Spinal cord (tissue), 10 donors: ENCODE measurements around the gene TSPAN3. TPM values are rescaled to one million over a fixed set of nuclear protein-coding genes. Genes with fewer than 3 reads are reported as not detected.

Experiments
- DNase-seq, 6 donors: peaks; one replicate each; pipeline versions ENCODE4 v3.0.0 to v3.0.0-alpha.2; 2013 to 2015; ENCODE audit warnings: low spot score in 6 of 6, low read depth in 4 of 6
- H3K27ac ChIP-seq: one replicate; pipeline ENCODE4 v1.5.1; 2013; ENCODE audit warnings: low read depth, low read length, control low read depth
- H3K27me3 ChIP-seq: one replicate; pipeline ENCODE4 v1.6.1; 2013; ENCODE audit warnings: low read length; ENCODE audit not compliant: control insufficient read depth, insufficient read depth
- H3K36me3 ChIP-seq: one replicate; pipeline ENCODE4 v1.6.1; 2013; ENCODE audit warnings: low read length; ENCODE audit not compliant: control insufficient read depth, insufficient read depth
- H3K4me1 ChIP-seq: one replicate; pipeline ENCODE4 v1.6.1; 2013; ENCODE audit warnings: low read length; ENCODE audit not compliant: control insufficient read depth, insufficient read depth
- H3K4me3 ChIP-seq: one replicate; pipeline ENCODE4 v1.5.1; 2013; ENCODE audit warnings: low read depth, low read length, control low read depth
- H3K9me3 ChIP-seq: one replicate; pipeline ENCODE4 v1.6.1; 2013; ENCODE audit warnings: low read length; ENCODE audit not compliant: control insufficient read depth, insufficient read depth
- WGBS: methylation state at CpG from one replicate; pipeline ENCODE4 v1.1.5; 2013; ENCODE audit warnings: missing lambda C conversion rate; ENCODE audit not compliant: insufficient coverage; 5-methylcytosine and 5-hydroxymethylcytosine counted together
- polyA plus RNA-seq, 2 donors: library from polyadenylated mRNA; unstranded; fragments of 120-200 nt; gene quantifications; one replicate each; pipeline ENCODE4 v1.2.1, GENCODE V29; 2013; ENCODE audit not compliant: insufficient read length in 2 of 2
- total RNA-seq, 2 donors: library from RNA; depleted of rRNA in 1 of 2; stranded (reverse); fragments of 120-200 nt in 1 of 2; fragments of >200 nt in 1 of 2; gene quantifications; one replicate each; pipeline versions ENCODE4 v1.2.3 to v1.2.4, GENCODE V29; 2013 to 2014
- donor health status: healthy.

Gene TSPAN3
- total and polyA plus RNA-seq, 4 donors: 391 to 639 (median 545) TPM

DNA sequence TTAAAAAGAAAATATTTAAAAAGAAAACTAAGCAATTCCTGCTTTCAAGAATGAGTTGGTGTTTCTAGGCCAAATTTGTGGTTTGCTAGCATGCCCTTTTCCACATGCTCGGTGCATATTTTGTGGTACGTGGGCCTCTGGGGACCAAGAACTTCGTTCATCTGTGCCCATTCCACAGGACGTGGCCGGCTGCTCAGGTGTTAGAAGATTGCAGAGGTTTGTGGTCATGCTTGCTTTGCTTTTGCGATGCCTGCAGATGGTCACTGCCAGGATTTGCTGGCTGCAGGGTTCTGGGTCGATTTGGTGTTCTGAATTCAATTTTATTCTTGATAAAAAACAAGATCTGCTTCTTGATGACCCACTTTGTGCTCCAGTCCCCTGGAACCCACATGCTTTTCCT lies 68.5 kb downstream of the TSPAN3 start:
- 78% methylated on average over 7 of the region's 7 CpGs for WGBS
- DNase-seq: no peak
- no peak overlapping the region for H3K27ac ChIP-seq
- H3K36me3 ChIP-seq: no peaks in the 10 kb centered on the region
- no peaks in the 10 kb centered on the region for H3K9me3 ChIP-seq
- H3K4me1 ChIP-seq: peaks cover 4% of the 10 kb centered on the region
- H3K27me3 ChIP-seq: no peaks in the 10 kb centered on the region
- no peak overlapping the region for H3K4me3 ChIP-seq

GRCh38 chr15:77001966-77002365 lies 68.9 kb downstream of the TSPAN3 start:
- no peak for DNase-seq
- Histone ChIP-seq H3K4me3 (no peak overlapping the region), H3K27me3 (no peaks in the 10 kb centered on the region), H3K9me3 (no peaks in the 10 kb centered on the region), H3K4me1 (peaks cover 4% of the 10 kb centered on the region), H3K27ac (no peak overlapping the region), H3K36me3 (no peaks in the 10 kb centered on the region)
- 49% methylated on average over 3 of the region's 4 CpGs for WGBS

GRCh38 chr15:77001351-77001750 lies 69.6 kb downstream of the TSPAN3 start:
- Histone ChIP-seq H3K9me3 (no peaks in the 10 kb centered on the region), H3K4me3 (no peak overlapping the region), H3K36me3 (no peaks in the 10 kb centered on the region), H3K4me1 (peaks cover 10% of the 10 kb centered on the region), H3K27me3 (no peaks in the 10 kb centered on the region), H3K27ac (no peak overlapping the region)
- 57% methylated on average over 4 of the region's 4 CpGs for WGBS
- DNase-seq: no peak

GRCh38 chr15:76999996-77000395 lies 70.9 kb downstream of the TSPAN3 start:
- H3K27ac ChIP-seq: no peak overlapping the region

DNA sequence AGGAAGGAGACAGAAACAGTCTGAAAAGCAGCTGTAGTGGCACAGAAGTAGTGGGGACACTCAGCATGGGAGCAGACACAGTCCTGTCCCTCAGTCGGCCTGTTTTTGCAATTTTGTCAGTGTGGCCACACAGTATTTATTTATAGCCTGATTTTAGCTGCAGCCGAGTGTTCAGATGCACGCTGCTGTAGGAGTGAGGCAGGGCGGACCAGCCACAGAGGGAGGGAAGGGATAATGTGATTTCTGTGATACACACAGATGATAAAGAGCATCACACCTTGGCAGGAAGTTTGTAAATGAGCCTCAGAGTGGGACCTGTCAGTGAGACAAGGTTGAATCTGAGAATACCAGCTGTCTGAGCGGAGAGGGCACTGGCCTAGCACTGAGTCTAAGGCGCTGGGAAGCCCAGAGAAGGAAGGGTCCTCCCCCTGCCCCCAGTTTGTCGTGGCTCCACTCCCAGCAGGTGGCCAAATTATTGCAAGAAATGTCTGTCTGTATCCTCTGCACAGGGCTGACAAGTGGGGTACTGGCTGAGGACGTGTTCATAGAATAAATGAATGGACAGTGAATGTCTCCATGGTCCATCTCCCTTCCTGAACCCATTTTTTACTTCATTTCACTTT lies 72.1 kb downstream of the TSPAN3 start:
- Histone ChIP-seq H3K9me3 (no peaks in the 10 kb centered on the region), H3K27ac (no peak overlapping the region), H3K4me1 (peaks cover 28% of the 10 kb centered on the region), H3K36me3 (no peaks in the 10 kb centered on the region), H3K27me3 (no peaks in the 10 kb centered on the region), H3K4me3 (no peak overlapping the region)
- peak in 1 of 6 donors; percentile 43 for DNase-seq
- WGBS: 71% methylated on average over 7 of the region's 8 CpGs

More at GRCh38 chr15:76999996-77000395, 70.9 kb downstream of the TSPAN3 start:
- Histone ChIP-seq H3K4me1 (peaks cover 22% of the 10 kb centered on the region), H3K36me3 (no peaks in the 10 kb centered on the region), H3K27me3 (no peaks in the 10 kb centered on the region), H3K4me3 (no peak overlapping the region), H3K9me3 (no peaks in the 10 kb centered on the region)
- DNase-seq: no peak
- WGBS: 100% methylated on average over 2 of the region's 2 CpGs

- peaks cover 35% of the 10 kb centered on the region for H3K4me1 ChIP-seq
- no peaks in the 10 kb centered on the region for H3K9me3 ChIP-seq
Measured at GRCh38 chr15:76996526-76997401, 74.1 kb downstream of the TSPAN3 start.

DNA sequence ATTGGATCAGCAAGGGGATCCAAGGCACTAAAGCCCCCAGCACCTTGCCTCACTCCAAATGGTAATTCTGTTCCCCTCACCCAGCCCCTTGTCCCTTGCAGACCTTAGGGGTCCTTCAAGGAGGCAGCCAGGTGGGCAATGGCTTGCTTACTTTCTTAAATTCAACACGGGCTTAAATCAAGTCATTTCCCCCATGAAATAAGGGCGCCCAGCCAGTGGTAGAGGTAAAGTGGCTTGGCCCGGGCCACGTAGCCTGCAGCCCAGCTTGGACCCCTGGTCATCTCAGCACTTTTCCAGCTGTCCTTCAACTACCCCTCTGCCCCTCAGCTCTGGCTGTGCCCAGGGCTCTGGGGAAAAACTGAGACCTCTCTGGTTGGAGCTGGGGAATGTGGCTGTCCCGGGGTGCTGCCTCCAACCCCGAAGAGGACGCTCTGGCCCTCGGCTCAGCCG lies 74.8 kb downstream of the TSPAN3 start:
- no peaks in the 10 kb centered on the region for H3K9me3 ChIP-seq
- DNase-seq: no peak
- no peaks in the 10 kb centered on the region for H3K36me3 ChIP-seq
- no peak overlapping the region for H3K4me3 ChIP-seq
- no peak overlapping the region for H3K27ac ChIP-seq
- no peaks in the 10 kb centered on the region for H3K27me3 ChIP-seq
- WGBS: 74% methylated on average over 9 of the region's 9 CpGs
- peaks cover 31% of the 10 kb centered on the region for H3K4me1 ChIP-seq

More at GRCh38 chr15:76996526-76997401, 74.1 kb downstream of the TSPAN3 start:
- Histone ChIP-seq H3K36me3 (no peaks in the 10 kb centered on the region), H3K27ac (no peak overlapping the region), H3K4me3 (no peak overlapping the region), H3K27me3 (no peaks in the 10 kb centered on the region)
- no peak for DNase-seq
- WGBS: 82% methylated on average over 14 of the region's 14 CpGs

GRCh38 chr15:76994971-76995945 lies 75.7 kb downstream of the TSPAN3 start, which contains the start of gene PSTPIP1:
TSS of gene PSTPIP1 (plus strand) at chr15:76995126. CDS start at chr15:76995574, 448 bp downstream.
- Histone ChIP-seq H3K4me3 (no peak within 1 kb of the TSS), H3K36me3 (no peaks in the 10 kb centered on the region), H3K27ac (no peak within 1 kb of the TSS), H3K4me1 (peaks cover 31% of the 10 kb centered on the region), H3K27me3 (no peaks in the 10 kb centered on the region), H3K9me3 (no peaks in the 10 kb centered on the region)
- 43% methylated on average over 27 of the region's 28 CpGs for WGBS
- DNase-seq: peak in 5 of 6 donors; percentile 12 to 87 (median 39)

DNA sequence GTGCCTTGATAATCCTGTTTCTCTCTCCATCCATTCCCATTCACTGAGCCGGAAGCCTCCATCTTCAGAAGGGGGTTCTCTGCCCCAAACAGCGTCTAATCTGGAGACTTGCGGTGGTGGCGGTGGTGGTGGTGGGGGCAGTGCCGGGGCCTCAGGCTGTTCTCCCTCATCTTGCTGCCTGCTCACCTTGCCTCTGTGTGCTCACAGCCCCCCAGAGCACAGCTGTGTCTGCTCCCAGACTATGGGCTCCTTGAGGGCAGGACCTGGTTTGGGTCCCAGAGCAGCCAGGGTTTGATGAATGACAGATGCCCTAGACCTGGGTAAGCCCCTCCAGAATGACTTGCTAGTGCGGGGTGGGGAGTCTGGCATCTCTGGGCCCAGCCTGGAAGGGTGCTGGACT lies 76.4 kb downstream of the TSPAN3 start:
- no peaks in the 10 kb centered on the region for H3K36me3 ChIP-seq
- H3K4me3 ChIP-seq: no peak overlapping the region
- peaks cover 31% of the 10 kb centered on the region for H3K4me1 ChIP-seq
- no peak overlapping the region for H3K27ac ChIP-seq
- H3K9me3 ChIP-seq: no peaks in the 10 kb centered on the region
- no peak for DNase-seq
- WGBS: 100% methylated on average over 6 of the region's 6 CpGs
- H3K27me3 ChIP-seq: no peaks in the 10 kb centered on the region
